Ovary (tissue), 9 donors: Measurements from ENCODE around the gene IRF4. TPM values are rescaled to one million over a fixed set of nuclear protein-coding genes. Genes with fewer than 3 reads are reported as not detected.
A peak's percentile ranks its signal among the peaks of the same experiment; 100 is the strongest.

Experiments used
- DNase-seq, 5 donors: peaks; one replicate each; pipeline ENCODE4 v3.0.0-alpha.2; 2019 to 2020
- H3K27ac ChIP-seq, 2 donors: fragments of 200-600 bp; one replicate each; pipeline versions ENCODE4 v1.5.1 to v1.8.0; 2019 to 2022
- H3K27me3 ChIP-seq: fragments of 200-600 bp; one replicate; pipeline ENCODE4 v1.8.0; 2022
- H3K36me3 ChIP-seq: fragments of 200-600 bp; sonication (generic); one replicate; pipeline ENCODE4 v1.5.1; 2019
- H3K4me1 ChIP-seq: one replicate; pipeline ENCODE4 v1.8.1; 2013; ENCODE audit warnings: mild to moderate bottlenecking, moderate library complexity; ENCODE audit not compliant: insufficient read depth
- H3K4me3 ChIP-seq: fragments of 200-600 bp; sonication (generic); one replicate; pipeline ENCODE4 v1.5.1; 2017
- H3K9me3 ChIP-seq, 2 donors: fragments of 200-600 bp in 1 of 2; sonication (generic) in 1 of 2; one replicate each; pipeline versions ENCODE4 v1.5.1 to v1.8.1; 2013 to 2019; ENCODE audit warnings: mild to moderate bottlenecking in 1 of 2, moderate library complexity in 1 of 2
- EP300 ChIP-seq: sonication (generic); formaldehyde crosslinking; IDR thresholded peaks from one replicate; pipeline ENCODE4 v1.6.1; 2017; ENCODE audit warnings: antibody characterized with exemption
- POLR2A ChIP-seq: fragments of 450-650 bp; IDR thresholded peaks from one replicate; pipeline ENCODE4 v1.6.1; 2017; ENCODE audit warnings: antibody characterized with exemption, mild to moderate bottlenecking, moderate library complexity
- WGBS, 3 donors: extraction: QIAGEN DNeasy Blood & Tissue Kit in 1 of 3; methylation state at CpG; one replicate each; pipeline versions ENCODE4 v1.1.5 to v1.1.7; 2013 to 2017; 5-methylcytosine and 5-hydroxymethylcytosine counted together
- intact Hi-C, 4 donors: fragments of 100-400 bp; cut with DNase I; formaldehyde crosslinking; loops; one replicate each; pipeline versions ENCODE4 v1.11.0 to v1.15.1; 2022 to 2023
- polyA plus RNA-seq, 2 donors: library from polyadenylated mRNA; stranded (reverse); fragments of 200-250 nt in 1 of 2; fragments of 350-450 nt in 1 of 2; fragmentation: Illumina TruSeq in 1 of 2; extraction: RNeasy Lipid Tissue Mini Kit (QIAGEN cat#74804) in 1 of 2; gene quantifications; one replicate each; pipeline ENCODE4 v1.2.3, GENCODE V29; 2013 to 2014
- total RNA-seq, 7 donors: library from RNA; depleted of rRNA in 2 of 7; stranded (reverse); fragments of >200 nt in 2 of 7; fragmentation: NEBNext Ultra II Directional in 3 of 7; extraction: Animal tissue kit (Norgen Biotek cat#: 25700) in 3 of 7; gene quantifications; one replicate each; pipeline versions ENCODE4 v1.1.0 to v1.2.4, GENCODE V29; 2016 to 2023
- TF ChIP-seq, protein P1 (sequence below), 3 donors: fragments of 450-650 bp in 2 of 3; fragments of 200-600 bp in 1 of 3; IDR thresholded peaks; one replicate each; pipeline versions ENCODE4 v1.5.1 to v1.8.0; 2016 to 2022; ENCODE audit warnings: antibody characterized with exemption in 3 of 3, mild to moderate bottlenecking in 1 of 3
- donor health status: DM: no; HTN: no; CAD: no; lungs with moderate emphysema.
- donor health status: DM: no; HTN: no; CAD: no.
- donor health status: Bipolar disorder and iron deficiency.
- donor health status: DM: yes; HTN: yes; CAD: no.
- donor health status: DM: no; HTN: no; CAD: no.
- donor health status: DM: yes; HTN: yes; CAD: no.

IRF4 gene
- total and polyA plus RNA-seq, 9 donors, result 0.12 to 20.7 (median 1.0) TPM

DNA sequence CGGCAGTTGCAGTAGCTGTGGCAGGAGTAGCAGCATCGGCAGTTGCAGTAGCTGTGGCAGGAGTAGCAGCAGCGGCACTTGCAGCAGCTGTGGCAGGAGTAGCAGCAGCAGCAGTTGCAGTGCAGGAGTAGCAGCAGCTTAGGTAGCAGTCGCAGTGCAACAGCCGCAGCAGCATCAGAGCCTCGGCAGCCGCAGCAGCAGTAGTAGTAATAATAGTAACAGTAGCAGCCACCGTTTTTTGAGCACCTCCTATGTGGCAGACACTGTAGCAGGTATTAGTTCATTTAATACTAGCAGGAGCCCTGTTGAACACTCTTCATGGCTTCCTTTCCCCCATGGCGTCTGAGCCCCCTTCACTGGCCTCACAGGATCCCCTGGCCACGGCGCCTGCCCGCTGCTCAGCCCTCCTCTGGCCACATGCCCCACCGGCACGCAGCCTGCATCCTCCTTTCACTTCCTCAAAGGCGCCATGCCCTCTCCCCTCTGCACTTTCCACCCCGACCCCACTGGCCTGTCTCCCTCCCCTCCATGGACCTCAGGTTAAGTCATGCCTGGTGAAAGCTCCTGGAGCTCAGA lies 19.1 kb upstream of the IRF4 start:
- DNase-seq, result peak in 1 of 5 donors; percentile 30
- no peaks in the 10 kb centered on the region for H3K27me3 ChIP-seq
- TF ChIP-seq POLR2A, result no peak
- TF ChIP-seq, protein P1, sequence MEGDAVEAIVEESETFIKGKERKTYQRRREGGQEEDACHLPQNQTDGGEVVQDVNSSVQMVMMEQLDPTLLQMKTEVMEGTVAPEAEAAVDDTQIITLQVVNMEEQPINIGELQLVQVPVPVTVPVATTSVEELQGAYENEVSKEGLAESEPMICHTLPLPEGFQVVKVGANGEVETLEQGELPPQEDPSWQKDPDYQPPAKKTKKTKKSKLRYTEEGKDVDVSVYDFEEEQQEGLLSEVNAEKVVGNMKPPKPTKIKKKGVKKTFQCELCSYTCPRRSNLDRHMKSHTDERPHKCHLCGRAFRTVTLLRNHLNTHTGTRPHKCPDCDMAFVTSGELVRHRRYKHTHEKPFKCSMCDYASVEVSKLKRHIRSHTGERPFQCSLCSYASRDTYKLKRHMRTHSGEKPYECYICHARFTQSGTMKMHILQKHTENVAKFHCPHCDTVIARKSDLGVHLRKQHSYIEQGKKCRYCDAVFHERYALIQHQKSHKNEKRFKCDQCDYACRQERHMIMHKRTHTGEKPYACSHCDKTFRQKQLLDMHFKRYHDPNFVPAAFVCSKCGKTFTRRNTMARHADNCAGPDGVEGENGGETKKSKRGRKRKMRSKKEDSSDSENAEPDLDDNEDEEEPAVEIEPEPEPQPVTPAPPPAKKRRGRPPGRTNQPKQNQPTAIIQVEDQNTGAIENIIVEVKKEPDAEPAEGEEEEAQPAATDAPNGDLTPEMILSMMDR (IDR thresholded peaks at IDR 0.05), result no peak
- no peak for TF ChIP-seq EP300

DNA sequence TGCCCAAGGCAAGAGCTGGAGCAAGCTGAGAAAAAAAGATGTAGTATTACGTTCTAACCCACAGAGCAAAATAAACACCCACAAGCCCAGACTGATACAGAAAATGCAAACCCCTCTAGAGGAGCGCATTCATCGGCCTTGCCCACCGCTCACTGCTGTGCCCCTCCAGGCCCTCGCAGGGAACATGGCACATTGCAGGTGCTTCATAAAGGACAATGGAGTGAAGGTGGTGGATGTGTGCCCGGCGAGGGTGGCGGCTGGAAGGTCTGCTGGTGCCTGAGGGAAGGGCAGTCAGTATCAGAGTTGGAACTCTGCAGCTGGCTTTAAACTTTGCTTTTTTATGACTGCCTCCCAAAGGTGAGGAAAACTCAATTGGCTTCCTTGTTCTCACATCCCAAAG lies 18.5 kb upstream of the IRF4 start:
- 74 to 81% (median 77%) methylated on average over 8 of the region's 8 CpGs for WGBS, 3 donors
- H3K27ac ChIP-seq, result no peak overlapping the region
- no peaks in the 10 kb centered on the region for H3K4me1 ChIP-seq
- H3K9me3 ChIP-seq, result no peaks in the 10 kb centered on the region
- TF ChIP-seq EP300, result no peak
- TF ChIP-seq, protein P1 (IDR thresholded peaks at IDR 0.05), result no peak
- intact Hi-C loops, result no loop called here
- H3K27me3 ChIP-seq, result no peaks in the 10 kb centered on the region
- H3K4me3 ChIP-seq, result no peak overlapping the region
- peak in 1 of 5 donors; percentile 22 for DNase-seq
- no peaks in the 10 kb centered on the region for H3K36me3 ChIP-seq

More for the DNA sequence above, 19.1 kb upstream of the IRF4 start:
- Histone ChIP-seq H3K4me3 (no peak overlapping the region), H3K9me3 (no peaks in the 10 kb centered on the region), H3K36me3 (no peaks in the 10 kb centered on the region), H3K4me1 (no peaks in the 10 kb centered on the region), H3K27ac (no peak overlapping the region)
- intact Hi-C loops, result no loop called here
- 62 to 72% (median 70%) methylated on average over 16 of the region's 16 CpGs for WGBS, 3 donors

DNA sequence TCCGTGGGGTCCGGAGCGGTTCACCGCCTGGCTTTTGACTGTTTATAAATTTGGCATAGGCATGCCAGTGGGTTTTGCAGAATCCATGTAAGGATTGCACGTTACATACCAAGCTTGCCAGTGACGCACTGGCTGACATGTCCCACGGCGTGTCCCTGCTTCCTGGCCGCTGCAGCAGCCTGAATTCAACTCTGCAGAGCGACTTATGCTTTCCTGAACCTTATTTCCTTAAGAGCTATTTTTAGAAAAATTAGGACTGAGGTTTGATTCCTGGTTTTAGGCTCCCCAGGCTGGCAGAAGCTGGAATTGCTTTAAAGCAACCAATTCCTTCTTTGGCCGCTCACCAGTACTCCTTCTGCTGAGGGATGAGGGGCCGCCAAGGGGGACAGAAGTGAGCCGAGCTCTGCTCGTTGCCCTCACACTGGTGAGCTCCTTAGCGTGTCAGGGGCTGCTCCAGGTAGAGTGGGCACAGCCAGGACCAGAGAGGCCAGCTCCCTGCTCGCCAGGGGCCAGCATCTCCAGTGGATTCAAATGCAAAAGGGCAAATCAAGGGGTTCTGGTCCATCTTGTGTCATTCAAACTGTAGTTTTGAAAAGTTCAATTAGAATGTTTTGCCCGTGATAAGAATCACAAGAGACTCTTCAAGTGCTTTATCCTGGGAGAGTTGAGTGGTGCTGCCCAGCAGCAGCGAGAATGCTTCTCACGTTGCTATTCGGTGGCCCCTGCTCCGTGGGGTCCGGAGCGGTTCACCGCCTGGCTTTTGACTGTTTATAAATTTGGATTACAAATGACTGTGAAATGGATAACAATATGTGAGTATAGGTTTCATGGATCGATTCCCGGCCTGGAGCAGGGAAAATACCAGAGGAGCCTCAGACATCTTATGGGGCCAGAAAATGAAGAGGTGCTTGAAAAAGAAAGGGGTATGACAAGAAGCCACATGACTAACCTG lies 17.5 kb upstream of the IRF4 start:
- no peaks in the 10 kb centered on the region for H3K36me3 ChIP-seq
- H3K27ac ChIP-seq, result no peak overlapping the region
- H3K4me1 ChIP-seq, result no peaks in the 10 kb centered on the region
- no peaks in the 10 kb centered on the region for H3K27me3 ChIP-seq
- WGBS, 3 donors, result 56 to 62% (median 58%) methylated on average over 26 of the region's 26 CpGs
- no peaks in the 10 kb centered on the region for H3K9me3 ChIP-seq
- H3K4me3 ChIP-seq, result no peak overlapping the region
- DNase-seq, result peak in 1 of 5 donors; percentile 34
- intact Hi-C loops, result no loop called here
- TF ChIP-seq, protein P1 (IDR thresholded peaks at IDR 0.05), result no peak
- TF ChIP-seq POLR2A, result no peak
- TF ChIP-seq EP300, result no peak

DNA sequence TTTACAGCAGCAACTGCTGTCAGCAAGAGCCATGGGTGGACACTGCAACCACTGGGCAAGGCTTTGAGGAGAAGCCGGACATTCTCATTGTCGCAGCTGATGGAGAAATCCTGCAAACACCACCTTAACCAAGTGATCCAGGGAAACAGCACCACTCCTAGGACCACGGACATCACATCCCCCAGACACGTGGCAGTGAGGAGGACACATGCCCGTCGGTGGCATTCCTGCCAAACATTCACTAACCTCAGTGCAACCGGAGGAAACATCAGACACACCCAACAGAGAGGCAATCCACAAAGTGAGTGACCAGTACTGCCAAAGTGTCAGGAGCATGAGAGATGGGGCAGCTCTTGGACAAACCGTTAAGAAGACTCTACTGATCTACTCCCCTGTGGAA lies 16.6 kb upstream of the IRF4 start:
- DNase-seq, result peak in 1 of 5 donors; percentile 24
- Histone ChIP-seq H3K27me3 (no peaks in the 10 kb centered on the region), H3K36me3 (no peaks in the 10 kb centered on the region), H3K4me3 (no peak overlapping the region), H3K27ac (no peak overlapping the region), H3K9me3 (no peaks in the 10 kb centered on the region), H3K4me1 (no peaks in the 10 kb centered on the region)
- intact Hi-C loops, result no loop called here
- TF ChIP-seq POLR2A, result no peak
- TF ChIP-seq, protein P1 (IDR thresholded peaks at IDR 0.05), result no peak
- no peak for TF ChIP-seq EP300
- WGBS, 3 donors, result 76 to 82% (median 79%) methylated on average over 8 of the region's 8 CpGs
